Activated CD4-positive, alpha-beta T cell treated with anti-CD3 and anti-CD28 coated beads for 24 hours (primary cell): ENCODE results near the gene TGFBR1.

ENCODE experiments used
- DNase-seq, 2 donors: peaks; one replicate each; pipeline ENCODE4 v3.0.0-alpha.2; 2020; ENCODE audit warnings: low read depth in 2 of 2

Gene TGFBR1

DNA sequence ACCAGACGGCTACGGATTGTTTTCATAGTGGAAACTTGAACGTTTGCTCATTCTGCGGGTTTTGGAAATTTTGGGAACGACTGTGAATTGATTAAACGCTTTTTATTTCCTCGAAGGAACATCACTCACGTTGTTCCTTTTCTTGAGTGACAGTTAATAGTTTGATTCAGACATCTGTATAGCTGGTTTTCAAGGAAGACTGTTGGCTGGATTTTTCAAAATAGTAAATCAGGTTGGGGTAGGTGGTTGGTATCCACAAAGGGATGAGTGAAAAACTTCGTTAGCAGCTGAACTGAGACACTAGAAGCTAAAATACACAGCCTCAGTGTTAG, 1.1 kb downstream of the TGFBR1 start:
- no peak for DNase-seq

DNA sequence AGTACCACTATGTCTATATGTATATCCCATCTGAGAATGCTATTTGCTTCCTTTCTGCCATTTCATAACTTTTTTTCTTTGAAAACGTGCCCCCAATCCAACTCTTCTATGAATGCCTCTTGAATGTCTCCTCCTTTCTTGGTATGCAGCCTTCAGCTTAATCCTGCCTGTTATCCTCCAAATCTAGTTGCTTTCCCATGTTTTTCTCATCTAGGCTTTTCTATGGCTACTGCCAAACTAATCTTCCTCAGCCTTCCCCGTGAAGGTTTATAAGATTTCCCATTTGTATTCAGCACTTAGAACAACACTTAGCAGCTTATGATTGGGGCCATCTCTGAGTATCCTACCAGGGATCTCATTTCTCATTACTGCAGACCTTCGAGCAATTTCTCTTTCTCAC, 2.5 kb downstream of the TGFBR1 start:
- no peak for DNase-seq

DNA sequence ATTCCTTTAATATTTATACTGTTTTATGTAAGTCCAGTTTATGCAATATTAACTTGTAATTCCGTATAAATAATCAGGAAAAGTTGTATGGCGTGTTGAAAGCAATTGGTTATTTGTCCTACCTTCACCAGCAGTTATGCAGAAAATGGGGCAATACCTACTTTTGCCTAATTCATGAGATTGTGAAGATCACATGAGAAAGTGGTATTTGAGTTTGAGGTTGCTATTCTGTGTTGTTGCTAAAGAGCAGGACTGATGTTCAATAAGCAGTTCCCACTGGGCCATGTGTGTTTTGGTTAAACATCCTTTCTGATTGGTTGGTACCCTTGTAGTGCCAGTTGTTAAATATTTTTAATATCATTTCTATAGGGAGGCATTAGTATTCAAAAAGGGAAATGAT, 3.2 kb downstream of the TGFBR1 start:
- no peak for DNase-seq

DNA sequence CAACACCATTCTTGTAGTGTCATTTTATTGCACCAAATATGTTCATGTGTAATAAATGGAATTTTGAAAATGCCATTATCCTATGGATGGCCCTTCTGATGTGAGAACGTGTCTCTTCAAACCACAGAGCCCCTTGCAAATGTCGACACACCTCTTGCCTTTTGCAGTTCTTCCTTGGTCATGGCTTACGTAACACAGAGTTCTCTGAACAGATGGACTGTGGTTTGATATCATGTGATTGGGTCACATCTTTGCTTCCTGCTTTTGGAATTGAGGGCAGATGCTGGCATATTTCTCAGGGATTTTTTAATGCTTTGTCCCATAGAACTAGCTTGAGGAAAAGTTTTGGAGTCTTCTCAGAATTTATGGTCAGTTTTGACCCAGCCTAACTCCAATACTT, 4.6 kb downstream of the TGFBR1 start:
- DNase-seq, result no peak

DNA sequence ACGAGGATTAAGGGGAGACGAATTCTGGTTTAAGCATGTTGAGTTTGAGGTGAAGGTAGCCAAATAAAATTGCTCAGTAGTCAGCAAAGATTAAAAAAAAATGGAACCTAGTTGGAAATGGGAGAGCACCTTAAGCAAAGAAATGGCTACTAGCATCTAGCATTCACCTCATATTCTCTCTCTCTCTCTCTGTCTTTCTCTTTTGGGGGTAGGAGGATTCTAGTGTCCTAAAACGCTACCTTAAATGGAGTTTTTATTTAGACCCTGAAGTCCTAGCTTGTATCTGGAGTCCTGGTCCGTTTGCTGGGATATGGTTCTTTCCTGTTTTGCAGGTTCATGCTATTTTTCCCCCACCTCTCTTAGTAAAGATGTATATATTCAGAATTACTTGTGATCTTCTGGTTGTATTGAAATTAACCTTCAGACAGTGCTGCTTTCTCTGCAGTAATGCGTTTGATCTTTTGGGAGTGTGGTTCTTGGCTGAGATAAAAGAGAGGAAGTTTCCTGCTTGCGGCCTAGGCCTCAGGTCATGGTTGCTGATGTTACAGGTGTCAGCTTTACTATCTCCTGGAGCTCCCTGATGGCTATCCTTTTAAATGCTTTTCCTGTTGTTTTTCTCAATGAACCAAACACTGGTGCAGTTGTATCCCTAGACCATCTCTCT, 8.0 kb downstream of the TGFBR1 start:
- DNase-seq, result no peak

DNA sequence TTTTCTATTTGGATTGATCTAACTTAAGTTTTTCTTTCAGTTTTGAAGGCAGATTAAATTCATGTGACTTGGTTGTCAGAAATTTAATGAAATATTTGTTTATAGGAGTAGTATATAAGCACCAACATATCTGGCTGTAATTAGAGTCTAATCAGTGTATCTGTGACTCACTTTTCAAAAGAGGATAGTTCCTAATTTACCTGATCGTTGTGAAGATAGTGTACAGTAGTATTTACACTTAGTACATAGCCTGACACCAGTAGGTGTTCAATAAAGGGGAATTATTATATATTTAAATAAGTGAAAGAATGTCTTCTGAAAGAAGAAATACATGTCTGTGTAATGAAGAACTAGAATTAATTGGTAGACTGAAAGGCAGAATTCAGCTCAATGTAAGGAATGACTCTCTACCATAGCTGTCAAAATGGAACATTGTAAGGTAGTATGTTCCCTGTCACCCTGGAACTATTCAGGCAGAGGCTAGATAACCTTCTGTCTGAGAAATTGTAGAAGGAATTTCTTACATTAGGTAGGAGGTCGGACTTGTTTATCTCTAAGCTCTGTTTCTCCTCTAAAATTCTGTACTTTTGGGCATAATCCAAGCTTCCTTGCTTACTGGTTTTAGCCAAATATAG, 8.6 kb downstream of the TGFBR1 start:
- DNase-seq, result no peak

DNA sequence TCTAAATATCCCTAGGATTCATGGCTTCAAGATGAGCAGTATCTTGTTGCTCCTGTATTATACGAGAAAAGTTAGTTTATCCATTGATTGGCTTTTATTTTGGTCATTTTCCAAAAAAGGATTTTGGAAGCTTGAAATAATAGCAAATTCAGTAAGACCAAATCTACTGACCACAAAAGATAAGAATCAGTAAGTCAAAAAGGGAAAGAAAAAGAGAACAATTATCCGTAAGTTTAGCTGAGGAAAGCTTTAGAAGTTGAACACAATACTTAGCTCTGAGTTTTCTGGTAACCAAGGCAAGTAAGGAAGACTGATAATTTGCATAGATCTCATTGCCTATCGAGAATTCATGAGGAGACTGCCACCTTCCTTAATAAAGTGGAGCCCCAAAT, 9.1 kb downstream of the TGFBR1 start:
- no peak for DNase-seq

DNA sequence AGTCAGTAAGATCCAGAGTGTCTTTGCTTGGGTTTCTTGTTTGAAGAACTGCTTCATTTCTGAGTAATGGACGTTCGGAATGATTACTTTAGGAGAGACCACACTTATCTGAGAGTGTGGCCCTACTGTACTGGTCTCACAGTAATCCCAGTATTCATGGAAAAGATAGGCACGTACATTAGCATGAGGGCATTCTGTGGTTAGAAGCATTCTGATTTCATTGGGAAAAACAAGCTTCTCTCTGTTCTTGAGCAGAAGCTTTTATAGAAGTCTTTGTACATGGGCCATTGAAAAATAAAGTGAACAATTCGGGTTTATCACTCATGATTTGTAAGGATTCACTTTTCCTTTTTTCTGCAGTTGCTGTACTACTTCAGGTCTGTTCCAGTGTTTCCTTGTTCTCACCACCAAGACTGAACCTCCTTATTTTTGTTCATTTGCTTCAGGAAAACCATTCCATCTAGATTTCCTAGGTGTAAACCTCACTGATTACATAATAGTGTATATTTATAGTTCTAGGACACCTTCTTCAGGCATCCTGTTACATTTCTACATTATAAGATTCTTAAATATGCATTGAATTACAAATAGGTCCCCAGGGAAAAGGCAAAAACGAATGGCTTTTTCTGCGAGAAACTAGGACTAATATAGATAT, 10.1 kb downstream of the TGFBR1 start:
- DNase-seq, result no peak

DNA sequence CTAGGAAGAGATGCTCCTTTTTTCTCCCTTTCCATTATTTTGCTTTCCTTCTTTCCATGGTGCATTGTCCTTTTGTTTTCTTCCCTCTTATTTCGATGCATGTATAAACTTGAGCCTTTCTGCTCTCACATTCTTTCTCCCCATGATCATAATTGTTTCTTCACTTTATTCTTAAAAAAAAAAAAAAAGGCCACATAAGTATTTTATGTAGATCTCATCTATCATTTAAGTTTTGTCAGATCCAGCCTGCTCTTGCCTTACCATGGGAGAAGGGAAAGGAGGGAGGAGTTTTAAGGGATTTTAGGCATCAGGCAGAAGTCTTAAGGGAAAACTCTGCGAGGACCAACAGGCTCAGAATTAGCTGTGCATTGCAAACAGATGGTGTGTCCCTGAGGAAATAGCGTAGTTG, 11.1 kb downstream of the TGFBR1 start:
- DNase-seq, result no peak

DNA sequence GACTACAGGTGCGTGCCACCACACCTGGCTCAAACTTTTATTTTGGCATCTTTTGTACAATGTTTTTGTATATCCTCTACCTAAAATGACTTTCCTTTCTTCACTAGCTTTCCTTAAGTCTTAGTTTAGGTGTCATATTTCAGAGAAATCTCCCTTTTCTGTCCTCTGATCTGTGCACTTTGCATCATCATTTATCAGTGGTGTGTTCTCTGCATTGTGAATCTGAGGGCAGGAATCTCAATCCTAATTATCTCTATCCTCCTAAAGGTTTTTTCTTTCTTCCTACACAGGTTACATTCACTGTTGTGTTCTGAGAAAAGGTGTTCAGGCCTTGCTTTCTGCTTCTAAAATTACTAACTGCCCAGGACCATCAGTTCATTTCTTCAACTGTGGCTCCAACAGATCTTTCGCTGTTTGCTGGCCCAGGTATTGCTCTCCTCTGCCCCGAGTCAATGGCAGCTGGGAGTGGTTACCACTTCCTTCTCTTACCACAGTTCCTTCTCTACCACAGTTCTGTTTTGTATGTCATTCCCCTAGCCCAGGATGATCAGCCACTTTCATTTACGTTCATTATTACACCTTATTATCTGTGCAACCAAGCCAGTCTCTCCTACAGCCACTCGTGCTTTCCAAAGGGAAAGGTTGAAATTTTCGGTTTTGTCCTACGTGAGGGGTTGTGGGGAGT, 14.0 kb downstream of the TGFBR1 start:
- peak in 1 of 2 donors; percentile 34 for DNase-seq

DNA sequence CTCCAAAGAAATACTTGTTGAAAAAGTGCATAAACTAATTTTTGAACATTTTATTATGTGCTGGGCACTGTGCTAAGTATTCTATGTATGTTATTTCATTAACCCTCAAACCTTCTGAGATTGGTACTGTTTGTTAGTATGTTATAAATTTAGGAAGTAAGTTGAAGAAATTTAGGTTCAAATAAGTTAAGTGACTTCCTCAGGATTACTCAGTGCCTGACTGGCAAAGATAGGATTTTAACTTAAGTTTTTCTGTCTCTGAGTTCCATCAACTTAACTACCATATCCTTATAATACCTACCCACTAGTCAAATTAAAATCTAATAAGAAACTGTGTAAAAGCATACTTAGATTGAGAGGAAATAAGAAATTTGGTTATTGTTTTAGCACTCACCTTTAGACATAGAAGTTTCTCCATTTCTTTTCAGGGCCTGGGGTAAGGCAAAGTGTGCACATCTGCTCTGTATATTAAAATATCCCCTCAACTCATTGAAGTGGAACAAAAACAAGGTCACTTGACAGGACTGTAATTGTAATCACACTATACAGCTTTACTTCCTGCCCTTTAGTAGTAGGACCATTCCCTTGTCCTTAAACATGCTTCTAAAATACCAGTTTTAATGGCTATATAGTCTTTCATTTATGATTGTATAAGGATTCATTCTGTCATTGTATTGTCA, 15.2 kb downstream of the TGFBR1 start:
- DNase-seq, result no peak

DNA sequence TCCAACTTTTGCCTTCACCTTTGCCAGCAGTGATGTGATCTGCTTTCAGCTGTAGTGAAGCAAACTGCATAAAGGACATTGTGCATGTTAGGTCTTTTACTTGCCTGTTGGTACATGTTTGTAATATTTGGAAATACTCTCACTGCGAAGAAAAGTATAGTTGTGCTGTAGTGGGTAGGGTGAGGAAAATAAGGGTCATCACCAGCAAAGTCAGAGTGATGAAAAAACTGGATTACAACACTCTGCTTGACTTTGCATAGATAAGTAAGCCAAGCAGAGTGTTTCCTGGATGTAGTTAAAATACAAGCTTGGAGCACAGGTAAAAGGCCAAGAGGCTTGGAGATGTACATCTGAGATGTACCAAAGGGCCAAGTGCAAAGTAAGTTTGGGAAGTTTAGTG, 16.7 kb downstream of the TGFBR1 start:
- no peak for DNase-seq

DNA sequence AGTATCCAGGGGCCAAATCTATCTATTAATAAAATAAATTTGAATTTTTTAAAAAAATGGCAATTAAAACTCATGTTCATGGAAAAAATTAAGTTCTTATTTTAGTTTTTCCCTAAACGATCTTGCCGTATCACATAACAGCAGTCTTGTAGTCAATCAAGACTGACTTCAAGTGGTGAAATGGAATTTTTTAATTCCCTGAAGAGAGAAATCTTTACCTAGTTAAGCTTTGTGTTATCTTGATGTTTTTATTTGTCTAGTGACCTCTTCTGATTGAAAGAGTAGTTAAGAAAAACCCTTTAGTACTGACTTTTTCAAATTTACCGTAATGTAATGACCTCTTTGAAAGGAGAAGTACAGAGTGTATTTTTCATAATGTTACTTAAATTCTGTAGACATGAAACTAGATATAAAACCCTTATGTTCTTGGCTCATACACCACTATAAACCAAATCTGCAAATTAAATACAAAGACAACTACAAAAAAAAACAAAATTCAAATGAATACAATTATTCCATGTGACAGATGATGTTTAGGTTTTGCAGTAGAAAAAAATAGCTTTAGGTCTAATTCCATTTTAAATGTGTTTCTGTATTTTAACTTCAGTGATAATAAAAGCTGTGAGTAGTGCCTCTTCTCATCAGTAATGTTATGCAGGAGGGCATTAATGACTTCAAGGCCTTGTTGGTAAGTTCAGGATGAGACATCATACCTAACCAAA, 19.8 kb downstream of the TGFBR1 start:
- DNase-seq, result no peak

DNA sequence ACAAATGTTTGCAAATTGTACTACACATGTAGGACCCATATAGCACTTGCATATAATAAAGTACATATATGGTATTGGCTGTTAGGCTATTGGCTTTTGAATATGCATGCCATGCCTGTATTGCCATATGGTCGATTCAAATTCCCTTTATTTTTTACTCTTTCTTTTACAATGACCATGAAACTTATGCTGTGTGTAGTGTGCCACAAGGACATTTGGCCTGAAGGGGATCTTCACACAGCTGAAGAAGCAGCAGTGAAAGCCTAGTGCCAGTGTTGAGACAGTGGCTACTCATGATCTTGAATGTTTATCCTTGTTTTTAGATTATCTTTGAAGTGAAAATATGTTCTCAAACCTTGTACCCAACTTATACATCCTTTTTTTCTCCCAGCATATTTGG, 20.5 kb downstream of the TGFBR1 start:
- DNase-seq, result no peak

DNA sequence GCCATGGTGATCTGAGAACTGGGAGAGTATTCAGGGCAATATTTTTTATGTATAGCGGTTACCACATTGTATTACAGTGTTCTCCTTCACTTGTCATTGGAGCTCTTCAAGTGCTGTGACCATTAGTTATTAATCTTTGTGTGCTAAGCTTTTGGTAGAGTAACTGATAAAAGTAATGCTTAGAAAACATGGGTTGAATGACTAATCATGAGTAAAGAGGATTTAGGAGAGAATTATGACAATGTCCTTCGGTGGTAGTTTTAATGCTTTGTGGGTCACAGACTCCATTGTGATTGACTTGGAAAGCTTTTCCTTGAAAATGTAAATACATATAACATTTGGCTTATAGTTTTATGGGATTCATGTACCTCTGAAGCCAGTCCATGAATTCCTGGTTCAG, 21.4 kb downstream of the TGFBR1 start:
- DNase-seq, result no peak

DNA sequence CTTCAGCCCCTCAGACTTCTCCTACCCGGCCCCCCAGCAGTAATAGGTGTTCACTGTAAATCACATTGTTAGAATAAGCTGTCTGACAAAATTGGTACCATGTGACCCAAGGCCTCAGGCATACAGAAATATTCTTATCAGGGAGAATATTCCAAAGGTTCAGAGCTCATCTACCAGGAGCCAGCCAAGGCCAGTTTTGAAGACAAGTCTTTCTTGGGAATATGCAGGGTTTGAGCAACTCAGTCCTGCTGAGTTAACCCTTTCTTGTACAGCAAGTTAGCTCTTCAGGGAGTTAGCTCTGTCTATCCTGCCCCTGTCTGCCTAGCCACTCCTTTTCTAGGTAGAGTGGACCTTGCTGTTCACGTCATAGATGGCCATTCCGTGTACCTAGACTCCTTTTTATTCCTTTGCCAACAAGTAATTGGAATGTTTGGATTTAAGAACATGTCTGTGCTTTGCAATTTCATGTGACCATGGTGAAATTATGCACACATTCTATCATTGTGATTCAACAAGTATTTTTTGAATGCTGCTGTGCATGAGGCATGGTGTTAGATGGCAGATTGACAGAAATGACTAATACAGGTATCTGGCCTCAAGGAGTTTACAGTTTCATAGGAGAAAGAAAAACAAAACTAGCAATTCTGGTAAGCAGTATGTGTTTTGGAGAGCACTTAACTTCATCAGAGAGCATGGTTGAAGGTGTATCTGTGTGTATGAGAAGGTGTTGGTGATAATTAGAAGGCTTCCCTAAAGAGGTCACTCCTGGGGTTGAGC, 22.6 kb downstream of the TGFBR1 start:
- no peak for DNase-seq

DNA sequence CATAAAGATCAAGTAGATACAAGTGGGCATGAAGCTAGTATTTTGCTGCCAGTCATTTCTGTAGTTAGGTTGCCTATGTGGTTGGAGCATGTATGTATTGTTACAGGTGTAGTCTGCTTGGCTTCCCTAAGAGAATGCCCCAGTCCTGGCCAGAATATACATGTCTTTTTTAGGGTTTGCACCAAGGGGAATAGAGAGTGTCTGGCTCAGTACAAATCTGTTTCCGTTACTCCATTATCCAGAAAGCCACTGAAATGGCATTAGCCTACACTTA, 23.2 kb downstream of the TGFBR1 start:
- no peak for DNase-seq

DNA sequence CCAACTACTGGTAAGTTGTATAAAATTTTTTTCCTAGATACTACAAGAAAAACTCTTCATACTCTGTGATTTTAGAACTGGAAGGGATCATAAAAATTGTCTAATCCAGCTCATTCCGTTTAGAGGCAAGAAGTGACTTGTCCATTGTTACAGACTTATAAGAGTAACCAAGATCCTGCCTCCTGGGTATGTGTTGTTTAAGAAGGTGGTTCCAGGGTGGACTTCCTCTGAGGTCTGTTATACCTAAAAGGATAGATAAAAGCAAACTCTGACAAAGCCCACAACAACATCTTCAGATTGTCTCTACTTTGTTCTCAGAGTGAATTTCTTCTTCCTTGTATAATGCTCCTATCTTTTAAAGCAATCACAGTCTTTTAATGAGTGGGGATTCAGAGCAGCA, 24.2 kb downstream of the TGFBR1 start:
- no peak for DNase-seq

DNA sequence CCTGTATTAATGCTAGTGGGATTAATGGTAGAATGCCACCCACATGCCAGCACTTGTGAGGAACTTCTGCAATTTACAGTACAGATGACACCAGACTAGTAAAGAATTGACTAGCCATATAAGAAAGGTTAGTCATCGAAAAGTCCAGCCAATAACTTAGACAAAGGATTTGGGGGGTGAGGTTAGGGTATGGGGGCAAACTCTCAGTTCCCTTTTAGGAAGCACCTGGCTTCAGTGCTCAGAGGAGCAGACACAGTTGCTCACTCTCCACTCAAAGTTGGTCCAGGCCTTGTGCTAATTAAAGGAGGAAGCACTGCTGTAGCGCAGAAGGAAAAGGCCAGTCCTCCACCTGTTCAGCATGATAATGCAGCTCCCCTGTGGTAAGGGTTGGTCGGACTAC, 25.2 kb downstream of the TGFBR1 start:
- no peak for DNase-seq

DNA sequence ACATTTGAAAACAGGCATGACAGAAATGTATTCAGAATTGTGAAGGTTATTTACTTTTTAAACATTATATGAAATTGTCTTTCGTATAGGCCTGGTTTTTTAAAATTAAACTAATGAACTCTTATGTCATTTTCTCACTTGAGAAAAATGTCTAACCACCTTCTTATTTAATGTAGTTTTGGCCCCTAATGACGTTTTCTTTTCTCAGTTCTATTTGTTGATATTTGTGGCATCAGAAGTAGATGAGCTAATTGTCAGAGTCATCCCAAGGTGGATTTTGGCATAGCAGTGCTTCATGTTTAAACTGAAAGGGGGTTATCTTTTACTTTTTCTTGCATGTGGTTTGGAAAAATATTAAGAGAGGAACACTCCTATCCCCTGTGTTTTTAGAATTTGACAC, 28.2 kb downstream of the TGFBR1 start:
- DNase-seq, result no peak

DNA sequence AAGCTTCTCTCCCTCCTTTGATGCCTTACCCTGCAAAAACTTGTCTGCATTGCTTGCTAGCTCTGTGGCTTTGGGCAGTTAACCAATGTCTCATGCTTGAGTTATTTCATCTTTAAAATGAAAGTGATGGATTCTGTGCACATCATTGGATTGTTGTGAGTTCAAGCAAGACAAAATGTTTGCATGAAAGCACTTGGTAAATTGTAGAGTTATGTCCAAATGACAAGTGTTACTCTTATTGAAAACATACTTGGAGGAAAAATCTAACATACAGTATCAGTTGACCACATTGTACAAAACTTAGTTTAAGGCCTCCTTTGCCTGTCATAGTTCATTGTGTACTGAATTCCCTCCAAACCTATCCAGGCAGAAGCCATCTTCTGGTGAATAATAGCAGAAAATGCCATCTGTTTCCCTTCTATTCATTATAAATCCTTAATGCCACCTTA, 30.0 kb downstream of the TGFBR1 start:
- DNase-seq, result no peak
